HepG2 (cell line): ENCODE results near the gene CDK5RAP1. TPM values are rescaled to one million over a fixed set of nuclear protein-coding genes. Genes with fewer than 3 reads are reported as not detected.
A peak's percentile ranks its signal among the peaks of the same experiment; 100 is the strongest.

Experiments
- BCL6 ChIP-seq: IDR thresholded peaks from 2 replicates; pipeline ENCODE4 v1.6.1; 2016; ENCODE audit warnings: missing genetic modification reagents, missing compliant biosample characterization
- KDM2A ChIP-seq: sonication (generic); formaldehyde crosslinking; IDR thresholded peaks from 2 replicates; pipeline ENCODE4 v1.4.0; 2020; ENCODE audit warnings: low read depth, missing genetic modification reagents, borderline replicate concordance
- KDM4B ChIP-seq: sonication (generic); formaldehyde crosslinking; IDR thresholded peaks from 2 replicates; pipeline ENCODE4 v1.4.0; 2020; ENCODE audit warnings: missing genetic modification reagents
- MAFF ChIP-seq: IDR thresholded peaks from 2 replicates; pipeline ENCODE4 v1.6.1; 2011; ENCODE audit warnings: low read depth, low read length, improper control_type of control experiment
- NCOA1 ChIP-seq: sonication (generic); formaldehyde crosslinking; IDR thresholded peaks from 2 replicates; pipeline ENCODE4 v1.9.0; 2021; ENCODE audit warnings: missing genetic modification reagents
- NKX3-1 ChIP-seq: sonication (generic); formaldehyde crosslinking; IDR thresholded peaks from 2 replicates; pipeline ENCODE4 v1.5.0; 2020; ENCODE audit warnings: missing genetic modification reagents
- RBFOX2 ChIP-seq: fragments of 200-400 bp; formaldehyde crosslinking; IDR thresholded peaks from 2 replicates; pipeline ENCODE4 v1.6.1; 2017; ENCODE audit warnings: low read depth, mild to moderate bottlenecking, low read length
- REXO4 ChIP-seq: sonication (generic); formaldehyde crosslinking; IDR thresholded peaks from 2 replicates; pipeline ENCODE4 v1.8.0; 2022; ENCODE audit warnings: missing genetic modification reagents, mild to moderate bottlenecking, borderline replicate concordance
- RORA ChIP-seq: sonication (generic); formaldehyde crosslinking; IDR thresholded peaks from 2 replicates; pipeline ENCODE4 v1.5.0; 2020; ENCODE audit warnings: mild to moderate bottlenecking, missing genetic modification reagents, moderate library complexity
- SAFB2 ChIP-seq: sonication (generic); formaldehyde crosslinking; IDR thresholded peaks from 2 replicates; pipeline ENCODE4 v1.5.1; 2020; ENCODE audit warnings: missing genetic modification reagents, low read depth, mild to moderate bottlenecking, borderline replicate concordance
- ZKSCAN1 ChIP-seq: fragments of 150-350 bp; IDR thresholded peaks from 2 replicates; pipeline ENCODE4 v1.6.1; 2014; ENCODE audit warnings: low read length
- ZMAT3 ChIP-seq: sonication (generic); formaldehyde crosslinking; conservative IDR thresholded peaks from 2 replicates; pipeline ENCODE4 v1.7.0; 2021; ENCODE audit warnings: missing genetic modification reagents
- ZMYM3 ChIP-seq: sonication (generic); formaldehyde crosslinking; IDR thresholded peaks from 2 replicates; pipeline ENCODE4 v1.5.1; 2020; ENCODE audit warnings: mild to moderate bottlenecking, missing genetic modification reagents
- ZNF556 ChIP-seq: sonication (generic); formaldehyde crosslinking; IDR thresholded peaks from 2 replicates; pipeline ENCODE4 v1.4.0; 2020; ENCODE audit warnings: mild to moderate bottlenecking, missing genetic modification reagents, borderline replicate concordance
- ZNF577 ChIP-seq: sonication (generic); formaldehyde crosslinking; IDR thresholded peaks from 2 replicates; pipeline ENCODE4 v1.4.0; 2020; ENCODE audit warnings: mild to moderate bottlenecking, low read depth, missing genetic modification reagents, borderline replicate concordance
- polyA plus RNA-seq, 8 experiments: library from polyadenylated mRNA; depleted of rRNA in 3 of 8; stranded (reverse) in 7 of 8; unstranded in 1 of 8; fragments of >200 nt; fragmentation: Illumina TruSeq in 4 of 8; extraction: Trizol in 4 of 8; gene quantifications; 2 replicates each; pipeline versions ENCODE4 v1.2.1 to v1.2.3, GENCODE V29; 2011 to 2016; ENCODE audit warnings: low read depth in 4 of 8, missing spikeins in 1 of 8, mixed read lengths in 1 of 8; ENCODE audit not compliant: insufficient read depth in 1 of 8
- total RNA-seq, 5 experiments: library from RNA; depleted of rRNA; stranded (reverse); fragments of >200 nt; fragmentation: Illumina TruSeq; extraction: Trizol; gene quantifications; 2 replicates each; pipeline ENCODE4 v1.2.3, GENCODE V29; 2016; ENCODE audit warnings: low read depth in 1 of 5
- TF ChIP-seq, protein P1 (sequence below): sonication (generic); formaldehyde crosslinking; IDR thresholded peaks from one replicate; pipeline ENCODE4 v1.5.1; 2020; ENCODE audit warnings: mild to moderate bottlenecking, missing genetic modification reagents; ENCODE audit errors: not compliant biosample characterization
- TF ChIP-seq, protein P2 (sequence below): sonication (generic); formaldehyde crosslinking; IDR thresholded peaks from 2 replicates; pipeline ENCODE4 v1.8.0; 2022; ENCODE audit warnings: missing genetic modification reagents, mild to moderate bottlenecking, borderline replicate concordance

Gene CDK5RAP1
- total and polyA plus RNA-seq, 2 of the 13 experiments (the other 11 are each of a cell fraction or from before 2014, with no cell fraction given) = 53.6 to 98.2 TPM

DNA sequence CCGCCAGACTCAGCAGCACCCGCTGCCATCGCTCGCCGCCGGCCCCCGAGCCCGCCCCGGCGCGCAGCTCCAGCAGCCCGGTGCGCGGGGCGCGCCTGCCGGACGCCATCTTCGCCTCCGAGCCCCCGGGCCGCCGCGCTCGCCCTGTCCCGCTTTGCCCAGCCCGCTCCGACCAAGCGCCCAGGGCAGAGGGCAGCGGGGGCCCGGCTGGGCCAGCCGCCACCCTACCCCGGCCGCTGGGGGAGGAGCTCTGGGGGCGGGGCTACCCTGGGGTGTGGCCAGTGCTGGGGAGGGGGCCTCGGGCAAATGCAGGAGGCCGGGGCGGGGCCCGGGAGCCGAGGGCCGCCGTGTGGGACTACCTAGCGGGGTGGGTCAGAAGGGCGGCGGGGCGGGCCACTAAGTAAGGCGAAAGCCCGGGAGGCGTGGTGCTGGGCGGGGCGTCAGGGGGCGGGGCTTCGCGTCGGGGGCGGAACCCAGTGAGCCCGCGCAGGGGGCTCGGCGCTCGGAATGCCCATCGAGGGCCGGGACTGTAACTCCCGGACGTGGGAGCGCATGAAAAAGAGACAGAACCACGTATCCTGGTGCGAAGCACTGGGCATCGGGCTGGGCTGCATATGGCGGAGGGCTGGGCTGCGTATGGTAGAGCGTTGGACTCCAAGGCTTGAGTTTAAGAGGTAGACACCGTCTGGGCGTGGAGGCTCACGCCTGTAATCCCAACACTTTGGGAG is 42.4 kb upstream of the CDK5RAP1 start, which contains the start of gene SNTA1 (continued):
- TF ChIP-seq NCOA1 (CRISPR knock-in tag) (no peak), RBFOX2 (peak; percentile 73), ZMAT3 (no peak; the same call in none of the 2 replicates), KDM2A (CRISPR knock-in tag) (peak; percentile 57; the same call in 1 of the 2 replicates), MAFF (no peak), NKX3-1 (CRISPR knock-in tag) (no peak), REXO4 (CRISPR knock-in tag) (no peak), KDM4B (CRISPR knock-in tag) (no peak), SAFB2 (peak; percentile 81; the same call in 1 of the 2 replicates), ZNF577 (CRISPR knock-in tag) (no peak), ZNF556 (peak; percentile 75; the same call in 1 of the 2 replicates), ZMYM3 (CRISPR knock-in tag) (no peak; the same call in 1 of the 2 replicates), RORA (CRISPR knock-in tag) (no peak), BCL6 (CRISPR knock-in tag) (no peak), ZKSCAN1 (no peak)
- TF ChIP-seq, protein P1, sequence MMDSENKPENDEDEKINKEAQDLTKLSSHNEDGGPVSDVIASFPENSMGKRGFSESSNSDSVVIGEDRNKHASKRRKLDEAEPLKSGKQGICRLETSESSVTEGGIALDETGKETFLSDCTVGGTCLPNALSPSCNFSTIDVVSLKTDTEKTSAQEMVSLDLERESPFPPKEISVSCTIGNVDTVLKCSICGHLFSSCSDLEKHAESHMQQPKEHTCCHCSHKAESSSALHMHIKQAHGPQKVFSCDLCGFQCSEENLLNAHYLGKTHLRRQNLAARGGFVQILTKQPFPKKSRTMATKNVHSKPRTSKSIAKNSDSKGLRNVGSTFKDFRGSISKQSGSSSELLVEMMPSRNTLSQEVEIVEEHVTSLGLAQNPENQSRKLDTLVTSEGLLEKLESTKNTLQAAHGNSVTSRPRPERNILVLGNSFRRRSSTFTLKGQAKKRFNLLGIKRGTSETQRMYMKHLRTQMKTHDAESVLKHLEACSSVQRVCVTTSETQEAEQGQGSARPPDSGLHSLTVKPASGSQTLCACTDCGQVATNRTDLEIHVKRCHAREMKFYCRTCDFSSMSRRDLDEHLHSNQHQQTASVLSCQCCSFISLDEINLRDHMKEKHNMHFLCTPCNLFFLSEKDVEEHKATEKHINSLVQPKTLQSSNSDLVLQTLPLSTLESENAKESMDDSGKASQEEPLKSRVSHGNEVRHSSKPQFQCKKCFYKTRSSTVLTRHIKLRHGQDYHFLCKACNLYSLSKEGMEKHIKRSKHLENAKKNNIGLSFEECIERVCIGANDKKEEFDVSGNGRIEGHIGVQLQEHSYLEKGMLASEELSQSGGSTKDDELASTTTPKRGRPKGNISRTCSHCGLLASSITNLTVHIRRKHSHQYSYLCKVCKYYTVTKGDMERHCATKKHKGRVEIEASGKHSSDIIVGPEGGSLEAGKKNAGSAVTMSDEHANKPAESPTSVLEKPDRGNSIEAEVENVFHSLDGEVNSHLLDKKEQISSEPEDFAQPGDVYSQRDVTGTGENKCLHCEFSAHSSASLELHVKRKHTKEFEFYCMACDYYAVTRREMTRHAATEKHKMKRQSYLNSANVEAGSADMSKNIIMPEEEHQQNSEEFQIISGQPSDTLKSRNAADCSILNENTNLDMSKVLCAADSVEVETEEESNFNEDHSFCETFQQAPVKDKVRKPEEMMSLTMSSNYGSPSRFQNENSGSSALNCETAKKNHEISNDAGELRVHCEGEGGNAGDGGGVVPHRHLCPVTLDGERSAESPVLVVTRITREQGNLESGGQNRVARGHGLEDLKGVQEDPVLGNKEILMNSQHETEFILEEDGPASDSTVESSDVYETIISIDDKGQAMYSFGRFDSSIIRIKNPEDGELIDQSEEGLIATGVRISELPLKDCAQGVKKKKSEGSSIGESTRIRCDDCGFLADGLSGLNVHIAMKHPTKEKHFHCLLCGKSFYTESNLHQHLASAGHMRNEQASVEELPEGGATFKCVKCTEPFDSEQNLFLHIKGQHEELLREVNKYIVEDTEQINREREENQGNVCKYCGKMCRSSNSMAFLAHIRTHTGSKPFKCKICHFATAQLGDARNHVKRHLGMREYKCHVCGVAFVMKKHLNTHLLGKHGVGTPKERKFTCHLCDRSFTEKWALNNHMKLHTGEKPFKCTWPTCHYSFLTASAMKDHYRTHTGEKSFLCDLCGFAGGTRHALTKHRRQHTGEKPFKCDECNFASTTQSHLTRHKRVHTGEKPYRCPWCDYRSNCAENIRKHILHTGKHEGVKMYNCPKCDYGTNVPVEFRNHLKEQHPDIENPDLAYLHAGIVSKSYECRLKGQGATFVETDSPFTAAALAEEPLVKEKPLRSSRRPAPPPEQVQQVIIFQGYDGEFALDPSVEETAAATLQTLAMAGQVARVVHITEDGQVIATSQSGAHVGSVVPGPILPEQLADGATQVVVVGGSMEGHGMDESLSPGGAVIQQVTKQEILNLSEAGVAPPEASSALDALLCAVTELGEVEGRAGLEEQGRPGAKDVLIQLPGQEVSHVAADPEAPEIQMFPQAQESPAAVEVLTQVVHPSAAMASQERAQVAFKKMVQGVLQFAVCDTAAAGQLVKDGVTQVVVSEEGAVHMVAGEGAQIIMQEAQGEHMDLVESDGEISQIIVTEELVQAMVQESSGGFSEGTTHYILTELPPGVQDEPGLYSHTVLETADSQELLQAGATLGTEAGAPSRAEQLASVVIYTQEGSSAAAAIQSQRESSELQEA (CRISPR knock-in tag) = peak; percentile 33
- TF ChIP-seq, protein P2, sequence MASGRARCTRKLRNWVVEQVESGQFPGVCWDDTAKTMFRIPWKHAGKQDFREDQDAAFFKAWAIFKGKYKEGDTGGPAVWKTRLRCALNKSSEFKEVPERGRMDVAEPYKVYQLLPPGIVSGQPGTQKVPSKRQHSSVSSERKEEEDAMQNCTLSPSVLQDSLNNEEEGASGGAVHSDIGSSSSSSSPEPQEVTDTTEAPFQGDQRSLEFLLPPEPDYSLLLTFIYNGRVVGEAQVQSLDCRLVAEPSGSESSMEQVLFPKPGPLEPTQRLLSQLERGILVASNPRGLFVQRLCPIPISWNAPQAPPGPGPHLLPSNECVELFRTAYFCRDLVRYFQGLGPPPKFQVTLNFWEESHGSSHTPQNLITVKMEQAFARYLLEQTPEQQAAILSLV (CRISPR knock-in tag) = peak; percentile 58; the same call in 1 of the 2 replicates
